ENCODE results near the gene ANKS1B. TPM values are rescaled to one million over a fixed set of nuclear protein-coding genes. Genes with fewer than 3 reads are reported as not detected.

The ANKS1B gene
- total and polyA plus RNA-seq, 3 experiments from 2014 or later: 0.39 to 0.60 TPM; not detected in 1

DNA sequence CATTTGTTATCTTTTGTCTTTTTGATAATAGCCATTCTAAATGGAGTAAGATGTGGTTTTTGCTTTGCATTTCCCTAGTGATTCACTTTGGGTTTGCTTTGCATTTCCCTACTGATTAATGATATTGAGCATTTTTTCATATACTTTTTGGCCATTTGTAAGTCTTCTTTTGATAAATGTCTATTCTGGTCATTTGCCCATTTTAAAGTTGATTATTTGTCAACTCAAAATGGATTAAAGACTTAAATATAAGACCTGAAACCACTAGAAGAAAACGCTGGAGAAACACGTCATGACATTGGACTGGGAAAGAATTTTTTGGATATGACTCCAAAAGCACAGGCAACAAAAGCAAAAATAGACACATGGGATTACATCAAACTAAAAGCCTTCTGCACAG lies 1191.6 kb downstream of the ANKS1B start:
- Histone ChIP-seq H3K36me3 (ENCODE audit: insufficient read depth, low read length) (no peaks in the 10 kb centered on the region), H3K27me3 (ENCODE audit: insufficient read depth, low read length, poor library complexity, severe bottlenecking) (peaks cover 5% of the 10 kb centered on the region), H3K9me3 (ENCODE audit: low read length) (no peaks in the 10 kb centered on the region), H3K4me3 (ENCODE audit: low read length) (no peak overlapping the region), H3K4me1 (ENCODE audit: insufficient read depth, low read length) (no peaks in the 10 kb centered on the region), H3K27ac (ENCODE audit: low read depth, low read length) (no peak overlapping the region)
- Mint-ChIP-seq H3K36me3 (no peaks in the 10 kb centered on the region), H3K4me1 (no peaks in the 10 kb centered on the region), H3K4me3 (no peak overlapping the region), H3K27me3 (peaks cover 5 to 39% of the 10 kb centered on the region in 2 donors), H3K27ac (no peak overlapping the region), H3K9me3 (no peaks in the 10 kb centered on the region)
- POLR2A ChIA-PET: no interaction called here
- CTCF ChIA-PET: no interaction called here
- no peak for DNase-seq

DNA sequence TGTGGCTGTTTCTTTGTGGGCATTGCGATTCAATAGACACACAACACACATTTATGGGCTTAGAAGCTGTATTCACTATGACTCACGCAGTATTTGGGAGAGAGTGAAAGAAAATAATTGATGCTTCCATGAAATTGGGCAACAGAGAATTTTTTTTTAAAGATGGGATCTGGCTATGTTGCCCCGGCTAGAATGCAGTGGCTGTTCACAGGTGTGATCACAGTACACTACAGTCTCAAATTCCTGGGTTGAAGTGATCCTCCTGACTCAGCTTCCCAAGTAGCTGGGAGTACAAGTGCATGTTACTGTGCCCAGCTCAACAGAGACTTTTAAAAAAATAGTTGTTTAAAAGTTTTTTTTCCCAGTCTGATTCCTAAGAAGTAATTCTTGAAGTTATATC lies 1193.3 kb downstream of the ANKS1B start:
- DNase-seq: no peak
- no peaks in the 10 kb centered on the region for H3K36me3 ChIP-seq (ENCODE audit: insufficient read depth, low read length)
- no peaks in the 10 kb centered on the region for H3K4me1 ChIP-seq (ENCODE audit: insufficient read depth, low read length)
- no peak overlapping the region for H3K27ac ChIP-seq (ENCODE audit: low read depth, low read length)
- Mint-ChIP-seq H3K4me3 (no peak overlapping the region), H3K9me3 (no peaks in the 10 kb centered on the region), H3K4me1 (no peaks in the 10 kb centered on the region), H3K36me3 (no peaks in the 10 kb centered on the region), H3K27me3 (peaks cover 5 to 33% of the 10 kb centered on the region in 2 donors), H3K27ac (no peak overlapping the region)
- H3K27me3 ChIP-seq (ENCODE audit: insufficient read depth, low read length, poor library complexity, severe bottlenecking): no peaks in the 10 kb centered on the region
- ChIA-PET POLR2A (no interaction called here), CTCF (no interaction called here)
- H3K9me3 ChIP-seq (ENCODE audit: low read length): no peaks in the 10 kb centered on the region
- no peak overlapping the region for H3K4me3 ChIP-seq (ENCODE audit: low read length)

DNA sequence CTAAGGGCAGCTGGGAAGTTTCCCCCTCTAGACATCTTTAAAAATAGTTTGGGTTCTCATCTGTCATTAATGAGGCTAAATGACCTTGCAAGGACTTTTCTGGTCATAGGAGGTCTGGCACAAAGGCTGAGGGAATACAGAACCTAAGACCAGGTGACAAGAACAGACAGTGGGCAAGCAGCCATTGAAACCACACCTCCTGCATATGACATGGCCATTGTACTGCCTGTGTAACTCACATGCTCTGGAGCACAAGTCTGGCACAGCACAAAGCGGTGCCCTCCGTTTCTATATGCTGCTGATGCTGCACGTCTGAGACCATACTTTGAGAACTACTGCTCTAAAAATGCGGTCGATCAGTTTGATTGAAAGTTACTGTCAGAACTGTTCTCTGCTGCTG lies 1196.3 kb downstream of the ANKS1B start:
- POLR2A ChIA-PET: no interaction called here
- Mint-ChIP-seq H3K27ac (no peak overlapping the region), H3K36me3 (no peaks in the 10 kb centered on the region), H3K27me3 (peaks cover 4 to 49% of the 10 kb centered on the region in 2 donors), H3K9me3 (no peaks in the 10 kb centered on the region), H3K4me3 (no peak overlapping the region), H3K4me1 (no peaks in the 10 kb centered on the region)
- no peak for DNase-seq
- H3K36me3 ChIP-seq (ENCODE audit: insufficient read depth, low read length): no peaks in the 10 kb centered on the region
- no peaks in the 10 kb centered on the region for H3K27me3 ChIP-seq (ENCODE audit: insufficient read depth, low read length, poor library complexity, severe bottlenecking)
- CTCF ChIA-PET: interaction anchor here (1.5 kb wide), 1 partner anchor 9 kb away, joined by 4 read pairs; no protein-coding TSS in a partner anchor
- no peaks in the 10 kb centered on the region for H3K9me3 ChIP-seq (ENCODE audit: low read length)
- H3K4me3 ChIP-seq (ENCODE audit: low read length): no peak overlapping the region
- H3K4me1 ChIP-seq (ENCODE audit: insufficient read depth, low read length): no peaks in the 10 kb centered on the region
- no peak overlapping the region for H3K27ac ChIP-seq (ENCODE audit: low read depth, low read length)

DNA sequence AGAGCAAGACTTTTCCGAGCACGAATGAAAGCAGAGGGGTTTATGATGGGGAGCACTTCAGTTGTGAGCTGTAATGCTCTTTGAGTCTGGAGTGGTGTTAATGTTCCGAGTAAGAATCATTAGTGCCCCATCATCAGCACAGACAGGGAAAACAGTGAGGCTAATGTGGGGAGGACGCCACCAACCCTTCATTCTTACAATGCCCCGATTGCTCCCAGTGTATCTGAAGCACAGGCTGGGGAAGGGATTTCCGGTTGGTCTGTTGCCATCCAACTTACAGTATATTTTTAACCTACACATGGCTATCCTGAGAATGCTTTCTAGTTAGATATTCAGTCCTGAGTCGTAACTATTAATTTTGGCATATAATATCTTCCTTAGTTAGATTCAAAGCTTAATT lies 1198.1 kb downstream of the ANKS1B start:
- CTCF ChIA-PET: no interaction called here
- POLR2A ChIA-PET: no interaction called here
- peaks cover 2 to 57% of the 10 kb centered on the region in 2 donors for H3K27me3 Mint-ChIP-seq
- H3K9me3 ChIP-seq (ENCODE audit: low read length): no peaks in the 10 kb centered on the region
- no peak for DNase-seq
- no peak overlapping the region for H3K4me3 ChIP-seq (ENCODE audit: low read length)
- H3K27ac Mint-ChIP-seq: no peak overlapping the region
- H3K9me3 Mint-ChIP-seq: no peaks in the 10 kb centered on the region
- no peaks in the 10 kb centered on the region for H3K4me1 Mint-ChIP-seq
- H3K4me3 Mint-ChIP-seq: no peak overlapping the region
- H3K27me3 ChIP-seq (ENCODE audit: insufficient read depth, low read length, poor library complexity, severe bottlenecking): no peaks in the 10 kb centered on the region
- H3K27ac ChIP-seq (ENCODE audit: low read depth, low read length): no peak overlapping the region
- no peaks in the 10 kb centered on the region for H3K4me1 ChIP-seq (ENCODE audit: insufficient read depth, low read length)
- no peaks in the 10 kb centered on the region for H3K36me3 ChIP-seq (ENCODE audit: insufficient read depth, low read length)
- H3K36me3 Mint-ChIP-seq: no peaks in the 10 kb centered on the region

DNA sequence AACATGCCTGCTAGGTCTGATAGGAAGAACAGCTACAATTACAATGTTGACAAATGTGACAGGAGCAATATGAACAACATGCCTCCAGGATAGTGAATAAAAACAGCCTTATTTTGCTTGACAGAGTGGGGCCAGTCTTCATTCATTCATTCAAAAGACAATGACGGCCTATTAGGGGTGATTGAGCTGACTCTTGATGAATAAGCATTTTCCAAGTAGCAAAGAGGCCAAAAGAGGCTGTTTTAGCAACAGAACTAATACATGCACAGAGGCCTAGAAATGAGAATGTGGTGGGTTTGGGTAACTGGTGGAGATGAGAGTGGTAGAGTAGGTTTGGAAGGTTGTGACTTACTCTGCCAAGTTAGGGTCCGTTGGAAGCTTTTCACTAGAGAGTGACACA lies 1201.3 kb downstream of the ANKS1B start:
- H3K4me1 ChIP-seq (ENCODE audit: insufficient read depth, low read length): no peaks in the 10 kb centered on the region
- H3K36me3 Mint-ChIP-seq: no peaks in the 10 kb centered on the region
- H3K27me3 ChIP-seq (ENCODE audit: insufficient read depth, low read length, poor library complexity, severe bottlenecking): no peaks in the 10 kb centered on the region
- H3K9me3 ChIP-seq (ENCODE audit: low read length): no peaks in the 10 kb centered on the region
- H3K4me3 ChIP-seq (ENCODE audit: low read length): no peak overlapping the region
- no peaks in the 10 kb centered on the region for H3K4me1 Mint-ChIP-seq
- H3K36me3 ChIP-seq (ENCODE audit: insufficient read depth, low read length): no peaks in the 10 kb centered on the region
- POLR2A ChIA-PET: no interaction called here
- CTCF ChIA-PET: no interaction called here
- H3K9me3 Mint-ChIP-seq: no peaks in the 10 kb centered on the region
- H3K27me3 Mint-ChIP-seq: peaks cover 6 to 41% of the 10 kb centered on the region in 2 donors
- no peak overlapping the region for H3K4me3 Mint-ChIP-seq
- H3K27ac Mint-ChIP-seq: no peak overlapping the region
- no peak for DNase-seq
- no peak overlapping the region for H3K27ac ChIP-seq (ENCODE audit: low read depth, low read length)

DNA sequence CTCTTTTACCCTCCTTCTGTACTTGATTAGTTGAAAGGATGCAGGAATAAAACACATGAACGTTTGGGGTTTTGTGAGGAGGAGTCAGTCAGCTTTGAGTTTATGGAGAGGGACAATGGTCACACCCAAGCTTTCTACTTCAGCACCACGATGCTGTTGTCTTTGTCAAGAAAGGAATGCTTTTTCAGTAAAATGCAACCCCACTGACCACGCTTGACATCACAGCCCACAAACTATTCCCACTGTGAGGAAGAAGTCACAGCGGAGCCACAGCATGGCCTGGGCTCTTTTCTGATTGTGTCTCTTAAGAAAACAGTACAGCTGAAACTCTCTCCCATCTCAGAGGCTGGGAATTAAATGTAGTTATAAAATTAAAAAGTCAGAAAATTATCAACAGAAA lies 1204.5 kb downstream of the ANKS1B start:
- DNase-seq: no peak
- Mint-ChIP-seq H3K36me3 (no peaks in the 10 kb centered on the region), H3K9me3 (no peaks in the 10 kb centered on the region), H3K4me1 (no peaks in the 10 kb centered on the region), H3K4me3 (no peak overlapping the region), H3K27me3 (peaks cover 6 to 30% of the 10 kb centered on the region in 2 donors), H3K27ac (no peak overlapping the region)
- H3K36me3 ChIP-seq (ENCODE audit: insufficient read depth, low read length): no peaks in the 10 kb centered on the region
- H3K4me1 ChIP-seq (ENCODE audit: insufficient read depth, low read length): no peaks in the 10 kb centered on the region
- H3K27ac ChIP-seq (ENCODE audit: low read depth, low read length): no peak overlapping the region
- H3K9me3 ChIP-seq (ENCODE audit: low read length): no peaks in the 10 kb centered on the region
- POLR2A ChIA-PET: no interaction called here
- CTCF ChIA-PET: no interaction called here
- no peak overlapping the region for H3K4me3 ChIP-seq (ENCODE audit: low read length)
- no peaks in the 10 kb centered on the region for H3K27me3 ChIP-seq (ENCODE audit: insufficient read depth, low read length, poor library complexity, severe bottlenecking)

DNA sequence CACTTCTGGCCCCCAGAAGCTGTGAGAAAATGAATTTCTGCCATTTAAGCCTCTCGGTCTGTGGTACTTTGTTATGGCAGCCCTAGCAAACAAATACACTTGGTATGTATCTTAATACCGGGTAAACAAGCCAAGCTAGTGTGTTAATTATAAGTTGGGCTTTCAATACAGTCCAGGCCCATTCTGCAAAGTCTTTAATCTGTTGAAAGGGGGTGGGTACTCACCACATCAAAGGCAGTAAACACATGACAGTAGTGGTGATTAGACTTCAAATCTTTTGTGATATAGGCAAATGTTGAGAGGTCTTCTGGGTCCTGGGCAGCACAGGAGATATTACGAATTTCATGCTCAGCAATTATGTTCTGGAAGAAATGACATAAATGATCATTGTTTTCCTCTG lies 1211.9 kb downstream of the ANKS1B start:
- Histone ChIP-seq H3K9me3 (ENCODE audit: low read length) (no peaks in the 10 kb centered on the region), H3K36me3 (ENCODE audit: insufficient read depth, low read length) (no peaks in the 10 kb centered on the region), H3K4me3 (ENCODE audit: low read length) (no peak overlapping the region), H3K4me1 (ENCODE audit: insufficient read depth, low read length) (no peaks in the 10 kb centered on the region), H3K27me3 (ENCODE audit: insufficient read depth, low read length, poor library complexity, severe bottlenecking) (no peaks in the 10 kb centered on the region), H3K27ac (ENCODE audit: low read depth, low read length) (no peak overlapping the region)
- H3K9me3 Mint-ChIP-seq: peaks cover 0 to 3% (median 0%) of the 10 kb centered on the region in 5 donors
- H3K4me3 Mint-ChIP-seq: no peak overlapping the region
- H3K36me3 Mint-ChIP-seq: no peaks in the 10 kb centered on the region
- no peak for DNase-seq
- ChIA-PET POLR2A (no interaction called here), CTCF (no interaction called here)
- no peak overlapping the region for H3K27ac Mint-ChIP-seq
- no peaks in the 10 kb centered on the region for H3K4me1 Mint-ChIP-seq
- peaks cover under 1 to 3% of the 10 kb centered on the region in 2 donors for H3K27me3 Mint-ChIP-seq

DNA sequence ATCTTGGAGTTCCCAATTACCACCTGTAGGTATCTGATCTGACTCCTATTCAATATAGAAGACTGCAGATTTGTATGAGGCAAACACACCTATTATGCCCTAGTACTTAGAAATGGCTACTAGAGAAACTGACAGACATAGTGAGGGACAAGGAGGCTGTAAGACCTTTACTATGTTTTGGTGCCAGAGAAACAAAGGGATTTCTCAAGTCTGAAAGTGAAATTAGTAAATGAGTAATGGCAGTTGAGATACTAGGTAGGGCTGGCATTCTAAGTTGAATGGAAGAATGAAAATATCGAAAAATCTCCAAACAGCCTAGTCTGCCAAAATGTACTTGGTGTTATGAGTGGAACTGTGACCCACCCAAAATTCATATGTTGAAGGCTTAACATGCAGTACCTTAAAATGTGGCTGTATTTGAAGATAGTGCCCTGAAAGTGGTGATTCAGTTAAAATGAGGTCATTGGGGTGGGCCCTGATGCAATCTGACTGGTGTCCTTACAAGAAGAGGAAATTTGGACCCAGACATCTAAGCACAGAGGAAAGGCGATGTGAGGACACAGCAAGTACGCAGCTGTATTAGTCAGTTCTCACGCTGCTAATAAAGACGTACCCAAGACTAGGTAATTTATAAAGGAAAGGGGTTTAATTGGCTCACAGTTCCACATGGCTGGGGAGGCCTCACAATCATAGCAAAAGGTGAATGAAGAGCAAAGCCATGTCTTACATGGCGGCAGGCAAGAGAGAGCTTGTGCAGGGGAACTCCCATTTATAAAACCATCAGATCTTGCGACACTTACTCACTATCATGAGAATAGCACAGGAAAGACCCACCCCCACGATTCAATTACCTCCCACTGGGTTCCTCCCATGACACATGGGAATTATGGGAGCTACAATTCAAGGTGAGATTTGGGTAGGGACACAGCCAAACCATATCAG lies 1212.7 kb downstream of the ANKS1B start:
- Mint-ChIP-seq H3K9me3 (peaks cover 0 to 3% (median 0%) of the 10 kb centered on the region in 5 donors), H3K36me3 (no peaks in the 10 kb centered on the region), H3K27me3 (peaks cover 3 to 5% of the 10 kb centered on the region in 2 donors), H3K27ac (no peak overlapping the region), H3K4me3 (no peak overlapping the region), H3K4me1 (no peaks in the 10 kb centered on the region)
- ChIA-PET CTCF (no interaction called here), POLR2A (no interaction called here)
- DNase-seq: no peak
- Histone ChIP-seq H3K36me3 (ENCODE audit: insufficient read depth, low read length) (no peaks in the 10 kb centered on the region), H3K4me3 (ENCODE audit: low read length) (no peak overlapping the region), H3K9me3 (ENCODE audit: low read length) (no peaks in the 10 kb centered on the region), H3K4me1 (ENCODE audit: insufficient read depth, low read length) (no peaks in the 10 kb centered on the region), H3K27me3 (ENCODE audit: insufficient read depth, low read length, poor library complexity, severe bottlenecking) (no peaks in the 10 kb centered on the region), H3K27ac (ENCODE audit: low read depth, low read length) (no peak overlapping the region)
